AG10803 (cell line): Measurements from ENCODE around the gene CLK4.
A peak's percentile ranks its signal among the peaks of the same experiment; 100 is the strongest.

Source experiments
- DNase-seq: peaks from one replicate; pipeline ENCODE4 v3.0.0; 2010; ENCODE audit warnings: low read depth
- H3K4me3 ChIP-seq: 2 replicates; pipeline ENCODE4 v1.5.1; 2011; ENCODE audit warnings: mild to moderate bottlenecking, low read length, control low read depth
- CTCF ChIP-seq: conservative IDR thresholded peaks from 2 replicates; pipeline ENCODE4 v1.5.1; 2011; ENCODE audit warnings: mild to moderate bottlenecking, low read length, control low read depth, inconsistent platforms

The CLK4 gene

GRCh38 chr5:178668579-178668978 lies 41.7 kb upstream of the CLK4 start:
- TF ChIP-seq CTCF: no peak
- no peak for DNase-seq
- H3K4me3 ChIP-seq: no peak overlapping the region

- no peak for TF ChIP-seq CTCF
- no peak overlapping the region for H3K4me3 ChIP-seq
- no peak for DNase-seq
Measured at GRCh38 chr5:178667688-178668087, 40.8 kb upstream of the CLK4 start.

GRCh38 chr5:178667101-178667500 lies 40.3 kb upstream of the CLK4 start:
- TF ChIP-seq CTCF: no peak
- DNase-seq: no peak
- no peak overlapping the region for H3K4me3 ChIP-seq

GRCh38 chr5:178664141-178664540 lies 37.3 kb upstream of the CLK4 start:
- TF ChIP-seq CTCF: no peak

GRCh38 chr5:178662541-178662860 lies 35.7 kb upstream of the CLK4 start:
- no peak for TF ChIP-seq CTCF
- DNase-seq: no peak
- no peak overlapping the region for H3K4me3 ChIP-seq

More at GRCh38 chr5:178664141-178664540, 37.3 kb upstream of the CLK4 start:
- no peak for DNase-seq
- H3K4me3 ChIP-seq: no peak overlapping the region

GRCh38 chr5:178661836-178662540 lies 35.1 kb upstream of the CLK4 start:
- TF ChIP-seq CTCF: no peak
- DNase-seq: no peak
- H3K4me3 ChIP-seq: no peak overlapping the region

GRCh38 chr5:178651046-178651810 lies 24.4 kb upstream of the CLK4 start:
- DNase-seq: peak; percentile 23
- no peak for TF ChIP-seq CTCF
- no peak overlapping the region for H3K4me3 ChIP-seq
